ENCODE measurements around the gene ISOC1.

- no peak for TF ChIP-seq CTCF (IDR thresholded peaks at IDR 0.05)
- no peak for TF ChIP-seq POLR2A (IDR thresholded peaks at IDR 0.05)
Observed at GRCh38 chr5:129057329-129057728, 37.2 kb upstream of the ISOC1 start.

All from uterus (tissue), 2 donors.